22Rv1 (cell line): ENCODE results near the gene GFPT2.

Experiments used
- H3K27ac ChIP-seq: fragments of 450-650 bp; 2 replicates; pipeline ENCODE4 v1.5.1; 2017
- CTCF ChIP-seq: fragments of 450-650 bp; IDR thresholded peaks from 2 replicates; pipeline ENCODE4 v1.5.1; 2017; ENCODE audit warnings: mild to moderate bottlenecking
- ZFX ChIP-seq: fragments of 450-650 bp; IDR thresholded peaks from 2 replicates; pipeline ENCODE4 v1.6.1; 2017; ENCODE audit warnings: antibody characterized with exemption, borderline replicate concordance

The GFPT2 gene

DNA sequence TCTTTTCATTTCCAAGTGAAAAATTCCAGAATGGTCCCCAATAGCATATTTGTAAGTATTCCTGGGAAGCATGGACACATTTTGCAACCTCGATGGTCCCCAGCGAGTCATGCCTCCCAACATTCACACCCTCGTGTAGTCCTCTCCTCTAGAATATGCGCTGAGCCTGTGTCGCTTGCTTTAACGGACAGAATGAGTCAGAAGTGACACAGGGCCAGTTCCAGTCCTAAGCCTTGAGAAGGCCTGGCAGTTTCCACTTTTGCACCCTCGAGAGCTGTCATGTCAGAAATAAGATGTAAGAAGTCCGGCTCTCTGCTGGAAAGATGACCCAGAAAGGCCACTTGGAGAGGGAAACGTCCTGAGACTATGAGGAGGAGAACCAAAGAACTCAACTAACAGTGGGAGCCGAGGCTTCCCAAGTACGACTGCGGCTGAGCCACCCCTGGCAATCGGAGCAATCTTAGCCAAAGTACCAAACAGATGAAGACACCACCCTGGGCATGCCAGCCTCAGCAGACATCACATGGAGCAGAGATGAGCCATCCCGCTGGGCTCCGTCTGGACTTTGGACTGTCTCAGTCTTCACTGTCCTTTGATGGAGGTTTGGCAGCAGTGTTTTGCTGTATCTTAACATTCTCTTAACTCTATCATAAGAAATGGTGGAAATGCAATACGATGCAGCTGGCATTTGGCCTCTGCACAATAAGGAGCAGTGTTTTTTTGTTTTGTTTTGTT, 42.6 kb upstream of the GFPT2 start:
- TF ChIP-seq ZFX (no peak), CTCF (no peak)
- H3K27ac ChIP-seq = no peak overlapping the region

GRCh38 chr5:180394031-180394636, 41.0 kb upstream of the GFPT2 start:
- no peak for TF ChIP-seq ZFX
- no peak for TF ChIP-seq CTCF
- no peak overlapping the region for H3K27ac ChIP-seq

DNA sequence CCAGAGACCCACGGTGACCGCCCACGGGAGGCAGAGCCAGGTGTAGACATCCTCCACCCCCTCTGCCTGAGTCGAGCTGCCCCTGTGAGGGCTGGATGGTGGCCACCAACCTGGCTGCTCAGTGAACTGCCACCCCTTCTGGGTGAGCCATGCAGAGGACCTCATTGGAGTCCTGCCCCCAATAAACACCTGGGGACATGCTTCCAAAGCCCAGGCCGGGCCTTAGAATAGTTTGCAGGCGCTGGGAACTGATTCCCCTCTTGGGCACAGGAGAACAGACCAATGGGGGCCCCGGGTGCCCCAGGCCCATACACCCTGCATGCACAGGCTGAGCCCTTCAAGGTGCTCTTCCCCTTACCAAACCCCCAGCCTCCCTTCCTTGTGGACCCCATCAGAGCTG, 38.1 kb upstream of the GFPT2 start:
- TF ChIP-seq CTCF (no peak), ZFX (no peak)
- H3K27ac ChIP-seq = no peak overlapping the region

- TF ChIP-seq ZFX = no peak
- peak; percentile 11; the same call in 1 of the 2 replicates for TF ChIP-seq CTCF
Measured at GRCh38 chr5:180390441-180391190, 37.5 kb upstream of the GFPT2 start.

GRCh38 chr5:180389252-180390101, 36.3 kb upstream of the GFPT2 start:
- no peak overlapping the region for H3K27ac ChIP-seq
- TF ChIP-seq CTCF (no peak), ZFX (no peak)

More at GRCh38 chr5:180390441-180391190, 37.5 kb upstream of the GFPT2 start:
- no peak overlapping the region for H3K27ac ChIP-seq

- TF ChIP-seq ZFX (no peak), CTCF (no peak)
- H3K27ac ChIP-seq = no peak overlapping the region
Measured at GRCh38 chr5:180387798-180388197, 34.7 kb upstream of the GFPT2 start.
